OCI-LY3 (cell line): Measurements from ENCODE around the gene MINDY4.

ENCODE experiments used
- H2AFZ ChIP-seq: fragments of 200-600, 300-600 bp; shearing (Covaris generic); 2 replicates; pipeline ENCODE4 v1.6.0; 2014; ENCODE audit warnings: antibody characterized with exemption, low read depth, low read length
- H3K27ac ChIP-seq: fragments of 200-600, 300-600 bp; sonication (generic); 2 replicates; pipeline ENCODE4 v1.5.1; 2014; ENCODE audit warnings: mild to moderate bottlenecking, low read length, moderate library complexity, mixed read lengths
- H3K27me3 ChIP-seq: fragments of 200-600, 300-600 bp; sonication (generic); 2 replicates; pipeline ENCODE4 v1.6.1; 2014; ENCODE audit warnings: low read depth, low read length, mixed read lengths
- H3K36me3 ChIP-seq: fragments of 200-600, 300-600 bp; sonication (generic); replicated peaks from 2 replicates; pipeline ENCODE3; 2014; ENCODE audit warnings: low read depth, low read length, mixed read lengths
- H3K4me1 ChIP-seq: fragments of 300-600, 200-600 bp; sonication (generic); 2 replicates; pipeline ENCODE4 v1.6.1; 2014; ENCODE audit warnings: low read length, mixed read lengths
- H3K4me2 ChIP-seq: fragments of 200-600, 300-600 bp; sonication (generic); 2 replicates; pipeline ENCODE4 v1.6.1; 2014; ENCODE audit warnings: low read length, mixed read lengths
- H3K4me3 ChIP-seq: fragments of 300-600, 200-600 bp; sonication (generic); 2 replicates; pipeline ENCODE4 v1.5.1; 2014; ENCODE audit warnings: antibody characterized with exemption, mild to moderate bottlenecking, low read length, moderate library complexity
- H3K79me2 ChIP-seq: fragments of 300-600, 200-600 bp; shearing (Covaris generic); 2 replicates; pipeline ENCODE4 v1.6.1; 2014; ENCODE audit warnings: mild to moderate bottlenecking, low read length, mixed read lengths
- H3K9ac ChIP-seq: fragments of 300-600, 200-600 bp; shearing (Covaris generic); 2 replicates; pipeline ENCODE4 v1.6.0; 2014; ENCODE audit warnings: mild to moderate bottlenecking, low read length, moderate library complexity
- H3K9me3 ChIP-seq: fragments of 200-600, 300-600 bp; shearing (Covaris generic); 2 replicates; pipeline ENCODE4 v1.6.1; 2014; ENCODE audit warnings: low read length, mixed read lengths; ENCODE audit not compliant: insufficient read depth
- H4K20me1 ChIP-seq: fragments of 200-600, 300-600 bp; sonication (generic); 2 replicates; pipeline ENCODE4 v1.6.1; 2016; ENCODE audit warnings: low read length, mixed read lengths; ENCODE audit not compliant: insufficient read depth
- CTCF ChIP-seq: fragments of 200-600, 300-600 bp; sonication (generic); IDR thresholded peaks from 2 replicates; pipeline ENCODE4 v1.5.1; 2014; ENCODE audit warnings: antibody characterized with exemption, low read length, low read depth
- EZH2phosphoT487 ChIP-seq: fragments of 200-600 bp; shearing (Covaris generic); IDR thresholded peaks from 2 replicates; pipeline ENCODE4 v1.6.1; 2018; ENCODE audit warnings: antibody characterized with exemption, mixed run types, low read depth

Gene MINDY4

GRCh38 chr7:30812676-30813075 lies 41.5 kb downstream of the MINDY4 start:
- Histone ChIP-seq H2AFZ (no peak overlapping the region), H3K36me3 (peaks cover 9% of the 10 kb centered on the region), H3K4me1 (peaks cover 29% of the 10 kb centered on the region), H3K4me3 (no peak overlapping the region), H3K79me2 (peaks cover 65% of the 10 kb centered on the region; the same call in 1 of the 2 replicates), H3K9me3 (no peaks in the 10 kb centered on the region), H3K27ac (no peak overlapping the region), H3K4me2 (no peak overlapping the region), H4K20me1 (peaks cover under 1% of the 10 kb centered on the region; the same call in 1 of the 2 replicates), H3K27me3 (no peaks in the 10 kb centered on the region), H3K9ac (no peak overlapping the region)
- TF ChIP-seq EZH2phosphoT487 (no peak), CTCF (no peak)

- H3K27me3 ChIP-seq, result no peaks in the 10 kb centered on the region
- peaks cover 21% of the 10 kb centered on the region for H3K4me1 ChIP-seq
- no peak overlapping the region for H3K9ac ChIP-seq
- H3K27ac ChIP-seq, result no peak overlapping the region
- no peak for TF ChIP-seq EZH2phosphoT487
- TF ChIP-seq CTCF, result no peak
- H3K4me2 ChIP-seq, result no peak overlapping the region
- no peaks in the 10 kb centered on the region for H3K9me3 ChIP-seq
- peaks cover 9% of the 10 kb centered on the region for H3K36me3 ChIP-seq
- no peak overlapping the region for H3K4me3 ChIP-seq
- H2AFZ ChIP-seq, result no peak overlapping the region
- H3K79me2 ChIP-seq, result peaks cover 64% of the 10 kb centered on the region; the same call in 1 of the 2 replicates
- peaks cover 3% of the 10 kb centered on the region; the same call in 1 of the 2 replicates for H4K20me1 ChIP-seq
Measured at GRCh38 chr7:30813466-30813865, 42.2 kb downstream of the MINDY4 start.

GRCh38 chr7:30814700-30815387 lies 43.6 kb downstream of the MINDY4 start:
- Histone ChIP-seq H3K27ac (no peak overlapping the region), H3K9me3 (no peaks in the 10 kb centered on the region), H3K36me3 (peaks cover 9% of the 10 kb centered on the region), H3K79me2 (peaks cover 59% of the 10 kb centered on the region; the same call in 1 of the 2 replicates), H2AFZ (no peak overlapping the region), H3K4me3 (no peak overlapping the region), H3K4me1 (peaks cover 20% of the 10 kb centered on the region), H3K9ac (no peak overlapping the region), H4K20me1 (peaks cover 3% of the 10 kb centered on the region; the same call in 1 of the 2 replicates), H3K27me3 (no peaks in the 10 kb centered on the region), H3K4me2 (no peak overlapping the region)
- TF ChIP-seq CTCF (no peak), EZH2phosphoT487 (no peak)

- peaks cover 9% of the 10 kb centered on the region for H3K36me3 ChIP-seq
- no peaks in the 10 kb centered on the region for H3K9me3 ChIP-seq
- no peak for TF ChIP-seq CTCF
- no peak overlapping the region for H3K4me3 ChIP-seq
- no peaks in the 10 kb centered on the region for H3K27me3 ChIP-seq
- H2AFZ ChIP-seq, result no peak overlapping the region
- H3K4me2 ChIP-seq, result no peak overlapping the region
- peaks cover 61% of the 10 kb centered on the region; the same call in 1 of the 2 replicates for H3K79me2 ChIP-seq
- peaks cover 20% of the 10 kb centered on the region for H3K4me1 ChIP-seq
- no peak overlapping the region for H3K9ac ChIP-seq
- peaks cover 5% of the 10 kb centered on the region; the same call in 1 of the 2 replicates for H4K20me1 ChIP-seq
- H3K27ac ChIP-seq, result no peak overlapping the region
Measured at GRCh38 chr7:30815388-30815854, 44.2 kb downstream of the MINDY4 start.
